ENCODE measurements around the gene TSPYL1.
"Not testable (repeated sequence)": the region's sequence is repeated elsewhere in the genome, so short reads cannot be mapped to it uniquely, and the experiment has no call there.

The TSPYL1 gene

DNA sequence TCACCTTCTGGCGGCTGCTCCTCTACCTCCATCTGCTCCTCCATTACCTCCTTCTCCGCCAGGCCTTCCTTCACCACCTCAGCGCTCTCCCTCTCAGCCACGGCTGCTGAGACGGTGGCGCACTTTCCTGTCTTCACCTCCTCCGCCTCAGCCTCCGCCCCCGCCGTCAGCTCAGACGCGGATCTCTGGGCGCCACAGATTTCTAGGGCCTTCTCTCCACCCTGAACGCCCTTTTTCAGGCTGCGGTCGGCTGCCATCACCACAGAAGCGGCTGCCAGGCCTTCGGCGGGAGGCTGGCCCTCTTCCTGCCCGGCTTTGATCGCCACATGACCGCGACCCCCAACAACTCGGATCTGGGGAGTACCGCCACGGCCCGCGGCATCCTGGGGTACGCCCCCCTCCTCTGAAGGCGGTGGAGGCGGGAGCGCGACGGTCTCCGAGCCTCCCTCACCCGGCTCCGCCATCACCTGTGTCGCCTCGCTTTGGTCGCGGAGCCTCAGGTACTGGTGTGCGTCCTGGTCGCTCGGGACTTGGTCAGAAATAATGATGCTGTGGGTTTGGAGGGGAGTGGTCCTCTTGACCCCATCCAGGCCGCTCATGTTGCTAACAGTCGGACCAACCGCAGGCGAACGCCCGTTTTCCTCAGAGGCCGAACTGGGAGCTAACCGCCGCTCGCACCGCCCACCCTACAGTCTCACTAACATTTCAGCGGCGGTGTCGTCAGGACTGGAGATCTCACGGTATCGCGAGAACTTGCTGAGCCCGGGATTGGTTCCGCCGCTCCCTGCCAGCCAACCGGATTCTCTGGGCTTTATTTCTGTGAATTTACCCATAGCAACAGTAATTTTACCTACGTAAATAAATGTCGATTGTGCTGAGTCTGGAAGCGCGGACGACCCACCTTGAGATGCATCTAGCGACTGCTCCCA is at the start of gene TSPYL1:
Gene TSPYL1, minus strand, starts transcription at position 699 of the 929 bp plus-strand sequence. Its CDS starts 100 bp downstream, at position 599.
- in situ Hi-C loops (cut with HindIII; ENCODE audit: low sequenced_read_pairs), result no loop called here

DNA sequence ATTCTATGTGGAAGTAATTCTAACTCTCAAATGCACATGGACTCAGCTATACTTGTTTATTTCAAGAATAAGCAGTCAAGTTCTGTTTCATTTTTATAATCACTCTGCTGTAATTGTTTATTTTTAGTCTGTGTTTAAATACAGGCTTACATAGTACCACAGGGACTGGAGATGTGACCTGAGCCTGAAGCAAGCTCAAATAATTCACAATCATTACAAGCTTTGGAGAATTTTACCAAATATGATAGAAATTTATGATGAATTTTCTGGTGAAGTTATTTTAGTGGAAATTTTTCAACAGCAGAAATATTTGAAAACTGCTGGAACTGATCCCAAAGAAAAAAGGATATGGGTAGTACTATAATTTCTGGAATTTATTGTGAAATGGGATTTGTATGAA is 49.4 kb upstream of the TSPYL1 start:
- in situ Hi-C loops (cut with HindIII; ENCODE audit: low sequenced_read_pairs), result no loop called here

DNA sequence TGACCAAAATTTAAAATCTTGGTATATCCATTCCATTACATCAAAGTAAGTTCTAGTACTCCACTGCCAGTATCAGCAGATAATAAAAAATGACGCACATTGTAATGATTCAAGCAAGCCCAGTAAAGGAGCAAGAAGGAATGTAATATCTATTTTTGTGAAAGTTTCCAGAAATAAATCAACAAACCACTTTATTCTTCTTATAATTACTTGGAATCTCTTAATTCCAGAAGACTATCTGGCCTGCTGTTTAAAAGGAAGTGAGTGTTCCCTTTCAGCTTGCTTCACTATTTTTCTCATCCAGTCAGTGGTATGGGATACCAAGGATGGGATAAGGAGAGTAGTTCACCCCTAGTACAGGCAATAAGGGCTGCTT is 48.8 kb upstream of the TSPYL1 start:
- in situ Hi-C loops (cut with HindIII; ENCODE audit: low sequenced_read_pairs), result no loop called here

DNA sequence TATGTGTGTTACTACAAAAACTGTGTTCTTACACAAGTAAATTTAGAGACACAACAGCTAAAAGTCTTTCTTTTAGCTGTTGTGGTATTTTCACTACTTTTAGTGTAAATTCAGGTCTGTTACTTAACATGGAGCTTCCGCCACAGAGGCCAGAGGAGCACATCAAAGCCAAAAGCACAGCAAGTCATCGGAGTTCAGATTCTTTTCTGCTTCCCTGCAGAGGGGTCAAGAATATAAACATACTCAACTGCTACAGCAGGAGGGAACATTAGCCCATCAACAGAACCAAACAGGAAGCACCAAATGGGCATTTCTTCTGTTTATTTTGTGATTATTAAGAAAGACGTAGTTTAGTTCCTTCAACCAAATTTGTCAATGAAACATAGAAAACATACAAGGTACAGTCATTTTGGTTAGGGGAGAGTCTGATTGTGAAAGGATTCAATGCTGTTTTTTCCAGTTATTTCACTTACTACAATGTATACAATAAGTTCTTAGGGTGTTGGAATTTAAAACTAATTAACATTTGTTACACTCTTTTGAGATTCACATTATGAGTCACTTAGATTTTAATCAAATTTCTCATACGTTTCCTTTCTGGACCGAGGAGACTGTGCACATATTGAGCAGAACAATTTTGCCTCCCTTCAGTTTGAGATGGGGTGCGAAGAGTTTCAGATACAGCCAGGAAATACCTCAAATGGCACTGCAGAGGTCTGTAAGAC is 48.2 kb upstream of the TSPYL1 start:
- in situ Hi-C loops (cut with HindIII; ENCODE audit: low sequenced_read_pairs), result no loop called here

DNA sequence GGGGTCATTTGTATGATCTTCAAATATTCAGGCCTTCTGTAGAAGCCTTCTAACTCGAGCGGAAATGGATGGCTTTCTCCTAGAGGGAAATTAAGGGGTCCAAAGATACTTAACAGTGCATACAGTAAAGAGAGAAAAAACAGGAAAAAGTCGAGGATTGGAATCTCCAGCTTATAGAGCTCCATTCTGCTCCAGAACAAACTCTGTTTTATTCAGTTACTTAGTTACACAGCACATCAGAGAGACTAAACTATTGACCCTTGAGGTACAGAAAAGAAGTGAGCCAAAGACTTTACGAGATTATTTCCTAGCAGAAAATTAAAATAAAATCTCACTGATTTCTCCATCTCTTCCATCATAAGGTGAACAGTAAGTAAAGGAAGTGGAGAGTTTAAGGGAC is 47.3 kb upstream of the TSPYL1 start:
- in situ Hi-C loops (cut with HindIII; ENCODE audit: low sequenced_read_pairs), result no loop called here

DNA sequence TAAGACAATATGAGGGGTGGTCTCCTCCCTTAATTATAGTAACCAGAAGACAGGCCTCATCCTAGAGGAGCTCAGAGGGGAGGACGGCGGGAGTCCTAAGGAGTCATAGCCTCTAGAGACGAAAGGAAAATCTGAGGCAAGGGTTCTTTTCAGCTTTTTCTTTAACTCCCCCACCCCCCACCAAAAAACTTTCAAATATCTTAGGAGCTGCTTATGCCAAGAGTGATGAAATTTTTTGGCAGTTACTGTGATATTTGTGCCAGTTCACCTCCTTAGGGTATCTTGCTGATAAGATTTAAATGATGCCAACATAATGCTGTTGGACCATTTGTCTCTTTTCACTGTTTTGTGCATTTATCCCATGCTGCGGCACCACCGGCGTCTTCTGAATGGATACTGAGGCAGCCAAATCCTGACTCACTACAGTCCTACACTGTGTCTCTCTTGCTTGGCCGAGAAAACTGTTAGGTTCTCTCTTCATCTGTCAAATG is 46.5 kb upstream of the TSPYL1 start:
- in situ Hi-C loops (cut with HindIII; ENCODE audit: low sequenced_read_pairs), result no loop called here

DNA sequence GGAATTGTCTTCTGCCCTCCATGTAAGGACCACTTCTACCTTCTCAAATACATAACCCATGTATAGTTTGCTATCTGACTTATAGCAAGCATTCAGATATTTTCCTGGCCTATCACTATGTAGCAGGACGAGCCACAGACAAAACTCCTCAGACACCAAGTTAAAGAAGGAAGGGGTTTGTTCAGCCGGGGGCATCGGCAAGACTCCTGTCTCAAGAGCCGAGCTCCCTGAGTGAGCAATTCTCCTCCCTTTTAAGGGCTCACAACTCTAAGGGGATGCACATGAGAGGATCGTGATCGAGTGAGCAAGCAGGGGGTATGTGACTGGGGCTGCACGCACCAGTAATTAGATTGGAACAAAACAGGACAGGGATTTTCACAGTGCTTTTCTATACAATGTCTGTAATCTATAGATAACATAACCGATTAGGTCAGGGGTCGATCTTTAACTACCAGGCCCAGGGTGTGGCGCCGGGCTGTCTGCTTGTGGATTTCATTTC is 46.0 kb upstream of the TSPYL1 start:
- in situ Hi-C loops (cut with HindIII; ENCODE audit: low sequenced_read_pairs), result not testable (repeated sequence)

DNA sequence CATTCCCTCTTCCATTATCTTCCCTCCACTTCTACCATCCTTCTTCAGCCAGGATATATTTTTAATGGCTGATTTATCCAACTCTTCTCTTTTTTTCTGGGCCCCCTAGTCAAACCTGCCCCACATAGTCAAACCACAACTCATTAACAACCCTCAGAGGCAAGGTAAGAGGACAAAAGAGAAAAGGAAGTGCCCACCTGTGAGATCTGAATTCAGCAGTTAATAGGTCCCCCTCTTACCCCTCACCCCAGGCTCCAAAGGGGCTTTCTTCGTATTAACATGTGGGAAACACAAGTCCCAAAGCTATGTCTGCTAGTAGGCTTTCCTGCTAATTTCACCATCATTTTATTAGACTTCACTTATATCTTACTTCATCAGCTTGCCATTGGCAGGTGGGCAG is 44.1 kb upstream of the TSPYL1 start:
- in situ Hi-C loops (cut with HindIII; ENCODE audit: low sequenced_read_pairs), result no loop called here

DNA sequence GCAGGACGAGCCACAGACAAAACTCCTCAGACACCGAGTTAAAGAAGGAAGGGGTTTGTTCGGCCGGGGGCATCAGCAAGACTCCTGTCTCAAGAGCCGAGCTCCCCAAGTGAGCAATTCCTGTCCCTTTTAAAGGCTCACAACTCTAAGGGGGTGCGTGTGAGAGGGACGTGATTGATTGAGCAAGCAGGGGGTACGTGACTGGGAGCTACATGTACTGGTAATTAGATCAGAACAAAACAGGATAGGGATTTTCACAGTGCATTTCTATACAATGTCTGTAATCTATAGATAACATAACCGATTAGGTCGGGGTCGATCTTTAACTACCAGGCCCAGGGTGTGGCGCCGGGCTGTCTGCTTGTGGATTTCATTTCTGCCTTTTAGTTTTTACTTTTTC is 42.2 kb upstream of the TSPYL1 start:
- in situ Hi-C loops (cut with HindIII; ENCODE audit: low sequenced_read_pairs), result not testable (repeated sequence)

DNA sequence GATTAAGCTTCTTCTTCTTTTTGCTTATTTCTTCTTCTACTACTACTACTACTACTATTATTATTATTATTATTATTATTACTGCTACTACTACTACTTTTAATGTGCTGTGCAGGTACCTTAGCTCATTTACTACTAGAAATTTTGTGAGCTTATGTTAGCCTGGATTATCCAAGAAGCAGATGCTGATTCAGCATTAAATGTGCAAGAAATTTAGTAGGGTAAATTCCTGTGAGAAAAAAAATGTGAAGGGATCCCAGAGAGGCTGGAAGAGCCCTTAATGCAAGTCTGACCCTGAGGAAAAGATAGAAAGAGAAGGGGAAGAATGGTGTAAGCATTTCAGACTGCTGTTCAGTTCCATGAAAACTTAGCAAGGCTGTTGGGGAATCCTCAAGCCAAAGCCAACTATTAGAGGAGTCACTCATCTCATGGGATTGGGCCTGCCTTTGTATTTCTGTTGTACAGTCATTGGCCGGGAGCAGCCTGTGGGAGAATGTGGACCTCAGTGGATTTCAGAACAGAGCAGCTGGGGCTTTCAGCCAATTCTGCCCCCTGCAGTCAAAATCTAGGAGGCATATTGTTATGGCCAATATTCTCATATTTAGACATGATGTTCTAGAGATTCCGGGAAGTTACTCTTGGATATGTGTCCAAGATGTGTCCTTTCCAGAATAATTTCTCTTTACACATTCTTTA is 37.2 kb upstream of the TSPYL1 start:
- in situ Hi-C loops (cut with HindIII; ENCODE audit: low sequenced_read_pairs), result no loop called here

DNA sequence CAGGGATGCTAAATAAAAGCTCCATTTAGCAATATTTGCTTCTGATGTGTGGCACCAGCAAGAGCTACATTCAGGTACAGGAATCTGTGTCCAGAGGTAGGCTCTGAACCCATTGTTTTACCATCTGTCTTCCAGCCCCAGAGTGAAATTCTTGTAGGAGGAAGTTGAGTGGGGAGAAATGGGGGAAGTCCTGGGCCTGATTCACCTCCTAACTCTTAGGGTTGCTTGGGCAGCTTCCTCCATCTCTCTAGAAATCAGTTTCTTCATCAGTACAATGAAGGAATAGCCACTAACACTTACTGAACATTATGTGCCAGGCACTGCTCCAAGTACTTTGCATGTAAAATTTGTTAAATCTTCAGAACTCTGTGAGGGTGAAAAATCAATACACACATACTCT is 35.1 kb upstream of the TSPYL1 start:
- in situ Hi-C loops (cut with HindIII; ENCODE audit: low sequenced_read_pairs), result no loop called here

DNA sequence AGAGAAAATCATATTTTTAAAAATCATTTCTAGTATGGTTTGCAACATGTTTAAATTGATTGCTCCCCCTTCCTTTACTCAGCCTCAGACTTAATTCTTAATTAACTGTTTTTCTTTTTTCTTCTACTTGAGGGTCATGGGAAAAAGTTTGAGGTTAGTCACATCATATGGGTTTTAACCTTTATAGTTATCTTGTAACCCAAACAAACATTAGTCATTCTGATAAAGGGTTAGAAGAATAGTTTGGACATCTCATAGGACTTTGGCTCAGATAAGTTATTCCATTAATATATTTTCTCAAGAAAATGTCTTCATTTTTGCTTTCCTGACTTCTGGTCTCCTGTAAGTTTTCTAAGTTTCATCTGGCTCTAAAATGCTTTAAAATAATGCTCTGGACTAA is 34.5 kb upstream of the TSPYL1 start:
- in situ Hi-C loops (cut with HindIII; ENCODE audit: low sequenced_read_pairs), result no loop called here

DNA sequence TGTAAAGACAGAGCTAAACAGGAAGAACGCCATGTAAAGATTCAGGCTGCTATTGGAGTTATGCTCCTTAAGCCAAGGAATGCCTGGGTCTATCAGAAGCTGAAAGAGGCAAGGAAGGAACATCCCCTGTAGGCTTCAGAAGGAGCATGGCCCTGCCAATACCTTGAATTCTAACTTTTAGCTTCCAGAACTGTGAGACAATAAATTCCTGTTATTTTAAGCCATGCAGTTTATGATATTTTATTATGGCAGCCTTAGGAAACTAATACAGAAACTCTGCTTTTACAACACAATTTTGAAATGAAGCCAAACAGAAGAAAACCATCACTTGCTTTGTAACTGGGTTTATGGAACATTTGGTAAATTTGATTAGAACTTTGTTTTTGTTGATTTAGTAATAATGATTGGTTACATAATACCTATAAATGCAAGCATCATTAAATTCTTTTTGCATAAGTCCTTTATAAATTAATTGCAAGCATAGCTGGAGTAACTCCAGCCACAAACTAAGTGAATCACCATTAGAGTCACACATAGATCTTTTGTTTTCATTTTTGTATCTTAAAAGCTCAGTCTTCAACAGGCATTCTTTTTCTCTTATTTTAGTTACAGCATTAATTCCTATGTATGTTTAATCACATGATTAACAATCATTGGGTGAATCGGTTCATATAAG is 33.5 kb upstream of the TSPYL1 start:
- in situ Hi-C loops (cut with HindIII; ENCODE audit: low sequenced_read_pairs), result no loop called here

DNA sequence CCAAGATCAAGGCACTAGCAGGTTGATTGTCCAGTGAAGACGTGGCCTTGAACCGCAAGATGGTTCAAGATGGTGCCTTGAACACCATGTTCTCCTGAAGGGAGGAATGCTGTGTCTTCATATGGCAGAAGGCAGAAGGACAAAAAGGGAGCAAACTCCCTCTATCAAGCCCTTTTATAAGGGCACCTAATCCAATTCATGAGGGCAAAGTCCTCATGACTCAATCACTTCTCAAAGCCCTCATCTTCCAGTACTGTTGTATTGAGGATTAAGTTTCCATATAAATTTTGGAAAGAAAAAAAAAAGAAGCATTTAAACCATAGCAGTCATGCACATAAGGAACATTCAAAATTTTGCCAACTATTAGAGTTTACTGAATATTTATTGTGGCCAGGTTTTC is 29.9 kb upstream of the TSPYL1 start:
- in situ Hi-C loops (cut with HindIII; ENCODE audit: low sequenced_read_pairs), result no loop called here

DNA sequence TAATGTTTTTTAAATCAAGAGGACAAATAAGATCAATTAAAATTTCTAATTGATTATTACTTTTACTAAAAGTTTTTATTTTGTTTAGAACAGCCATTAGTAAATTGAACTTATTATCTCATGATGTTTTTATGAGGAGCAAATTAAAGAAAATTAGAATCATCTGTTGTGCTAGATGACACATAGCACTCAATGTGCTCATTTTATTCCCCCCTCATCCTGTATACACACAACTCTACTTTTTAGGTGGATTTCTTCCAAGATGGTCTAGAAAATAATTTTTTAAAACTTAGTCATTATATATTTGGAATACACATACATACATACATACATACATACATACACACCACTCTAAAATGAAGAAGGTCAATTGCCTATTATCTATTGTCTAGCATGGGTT is 29.3 kb upstream of the TSPYL1 start:
- in situ Hi-C loops (cut with HindIII; ENCODE audit: low sequenced_read_pairs), result no loop called here

DNA sequence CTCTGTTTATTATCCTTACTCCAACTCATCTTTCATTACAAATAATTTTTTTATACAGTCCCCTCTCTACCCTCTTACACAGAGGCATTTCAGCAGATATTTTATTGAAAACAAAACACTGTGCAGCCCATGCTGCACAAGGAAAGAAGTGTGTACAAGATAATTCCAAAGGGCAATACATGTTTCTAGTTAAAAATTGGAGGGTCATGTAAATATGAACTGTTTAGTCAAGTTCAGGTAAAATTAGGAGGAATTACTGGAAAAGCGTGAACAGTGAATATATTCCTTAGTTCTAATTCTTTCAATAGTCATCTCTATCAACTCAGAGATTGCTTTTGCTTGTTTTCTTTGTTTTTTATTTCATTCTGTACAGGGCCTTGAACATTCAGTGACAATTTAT is 27.9 kb upstream of the TSPYL1 start:
- in situ Hi-C loops (cut with HindIII; ENCODE audit: low sequenced_read_pairs), result no loop called here

DNA sequence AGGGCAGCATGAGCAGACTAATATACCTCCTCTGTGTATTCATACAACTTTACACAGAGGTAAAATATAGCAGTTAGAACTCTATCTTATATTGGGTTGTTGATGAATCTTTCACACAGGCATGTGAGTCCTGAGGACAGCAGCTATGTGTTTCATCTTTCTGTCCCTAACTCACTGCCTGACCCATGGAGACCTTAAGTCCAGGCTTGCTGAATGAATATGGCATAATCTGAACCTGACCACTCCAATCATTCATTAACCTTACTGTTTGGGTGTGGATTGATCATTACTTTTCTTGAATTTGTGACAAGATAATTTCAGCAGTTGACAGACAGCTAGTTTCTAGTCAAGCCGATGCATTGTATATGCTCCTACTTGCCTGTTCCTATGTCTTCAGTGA is 27.3 kb upstream of the TSPYL1 start:
- in situ Hi-C loops (cut with HindIII; ENCODE audit: low sequenced_read_pairs), result no loop called here

DNA sequence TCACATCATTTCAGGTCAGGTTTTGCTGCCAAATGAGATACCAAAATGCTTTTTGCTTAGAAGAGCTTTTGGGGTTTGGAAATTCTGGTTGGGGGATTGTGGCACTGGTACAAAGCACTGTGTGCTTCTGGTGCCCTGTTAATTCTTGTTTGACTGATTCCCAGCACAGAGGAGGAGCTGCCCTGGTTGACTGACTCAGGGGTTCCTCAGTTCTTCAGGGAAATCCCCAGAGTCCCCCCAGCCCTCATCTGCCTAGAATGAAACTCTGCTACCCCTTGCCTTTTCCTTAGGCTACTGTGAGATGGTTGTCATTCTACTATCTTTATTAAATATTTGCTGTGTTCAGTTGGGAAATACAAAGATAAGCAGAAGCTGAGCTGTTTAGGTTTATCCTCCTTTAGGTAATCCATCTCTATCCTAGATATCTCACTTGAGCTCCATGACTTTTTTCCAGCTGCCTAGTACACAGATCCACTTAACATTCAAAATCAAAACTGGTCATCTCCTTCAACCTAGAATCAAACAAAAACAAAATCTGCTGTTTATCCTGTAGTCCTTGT is 24.9 kb upstream of the TSPYL1 start:
- in situ Hi-C loops (cut with HindIII; ENCODE audit: low sequenced_read_pairs), result no loop called here

DNA sequence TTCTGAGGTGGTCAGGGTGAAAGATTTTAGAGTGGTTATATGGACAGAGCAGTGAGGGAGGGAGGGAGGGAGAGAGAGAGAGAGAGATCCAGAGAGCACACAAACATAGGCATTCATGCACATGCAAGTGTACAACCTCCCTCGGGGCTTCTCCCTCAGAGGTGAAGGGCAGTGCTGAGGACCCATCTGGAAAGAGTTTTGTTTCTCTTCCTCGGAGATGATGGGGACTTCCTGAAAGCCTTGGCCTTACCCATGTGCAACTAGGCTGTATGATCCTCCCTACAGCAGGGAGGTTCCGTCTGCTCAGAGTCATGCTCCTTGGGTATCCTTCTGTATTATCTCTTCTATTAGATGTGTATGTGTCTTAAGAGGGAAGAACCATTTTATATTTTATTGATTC is 21.4 kb upstream of the TSPYL1 start:
- in situ Hi-C loops (cut with HindIII; ENCODE audit: low sequenced_read_pairs), result no loop called here

DNA sequence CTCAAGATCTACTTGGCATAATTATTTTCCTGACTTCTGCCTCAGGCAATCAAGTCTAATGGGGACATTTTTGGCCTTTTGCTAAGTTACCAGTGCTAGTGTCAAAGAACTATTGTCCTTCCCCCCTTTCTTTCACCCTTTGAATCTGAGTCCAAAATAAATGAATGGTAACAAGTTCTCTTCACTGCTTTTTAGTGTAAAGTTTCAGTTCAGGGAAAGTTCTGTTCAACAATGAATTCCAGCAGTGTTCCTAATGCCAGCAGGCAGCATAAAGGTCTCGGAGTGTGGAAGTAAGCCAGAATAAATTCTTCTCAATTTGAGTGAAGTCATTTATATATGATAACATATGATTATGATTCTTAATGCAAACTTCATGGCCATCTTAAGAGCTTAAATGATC is 20.8 kb upstream of the TSPYL1 start:
- in situ Hi-C loops (cut with HindIII; ENCODE audit: low sequenced_read_pairs), result no loop called here

Measured in DLD1 (cell line).